D721Med (cell line): ENCODE measurements around the gene KCNK3.

Source experiments
- DNase-seq: peaks from one replicate; pipeline ENCODE4 v3.0.0; 2011; ENCODE audit warnings: low spot score; ENCODE audit not compliant: insufficient read length
- FAIRE-seq: peaks from 2 replicates; lab custom pipeline; 2011; peaks lifted over from hg19 to GRCh38; lab: Jason Lieb, UNC
- CTCF ChIP-seq: IDR thresholded peaks from 2 replicates; pipeline ENCODE4 v1.5.1; 2012; ENCODE audit warnings: mild to moderate bottlenecking, control low read depth; ENCODE audit not compliant: insufficient read depth; ENCODE audit errors: missing control alignments

The KCNK3 gene

GRCh38 chr2:26666671-26667070 lies 25.9 kb upstream of the KCNK3 start:
- FAIRE-seq (no peak), DNase-seq (no peak)
- no peak for TF ChIP-seq CTCF

GRCh38 chr2:26668041-26668440 lies 24.5 kb upstream of the KCNK3 start:
- no peak for FAIRE-seq
- TF ChIP-seq CTCF: no peak
- no peak for DNase-seq

GRCh38 chr2:26668856-26669750 lies 23.4 kb upstream of the KCNK3 start:
- TF ChIP-seq CTCF: no peak
- DNase-seq (no peak), FAIRE-seq (no peak)

- no peak for DNase-seq
- FAIRE-seq: no peak
- no peak for TF ChIP-seq CTCF
Observed at GRCh38 chr2:26670171-26670570, 22.4 kb upstream of the KCNK3 start.

GRCh38 chr2:26670931-26671460 lies 21.5 kb upstream of the KCNK3 start:
- FAIRE-seq: no peak
- no peak for TF ChIP-seq CTCF

GRCh38 chr2:26671691-26672090 lies 20.8 kb upstream of the KCNK3 start:
- TF ChIP-seq CTCF: no peak
- no peak for DNase-seq
- FAIRE-seq: no peak

More at GRCh38 chr2:26670931-26671460, 21.5 kb upstream of the KCNK3 start:
- DNase-seq: no peak
